Type B pancreatic cell (in vitro differentiated cells): ENCODE measurements around the gene SESTD1. TPM values are rescaled to one million over a fixed set of nuclear protein-coding genes. Genes with fewer than 3 reads are reported as not detected.
"Not testable (repeated sequence)": the region's sequence is repeated elsewhere in the genome, so short reads cannot be mapped to it uniquely, and the experiment has no call there.

Experiments used
- DNase-seq: peaks from one replicate; pipeline ENCODE4 v3.0.0; 2021; ENCODE audit warnings: mixed read lengths; ENCODE audit not compliant: unreplicated experiment; ENCODE audit errors: extremely low spot score
- H3K27ac Mint-ChIP-seq: 2 replicates; pipeline ENCODE4 v1.8.0; 2021; ENCODE audit warnings: mild to moderate bottlenecking, mixed read lengths
- H3K27me3 Mint-ChIP-seq: 2 replicates; pipeline ENCODE4 v1.8.0; 2021; ENCODE audit warnings: mixed read lengths
- H3K36me3 Mint-ChIP-seq: 2 replicates; pipeline ENCODE4 v1.8.0; 2021; ENCODE audit warnings: mixed read lengths
- H3K4me1 Mint-ChIP-seq: one replicate; pipeline ENCODE4 v1.8.0; 2021; ENCODE audit warnings: mixed read lengths; ENCODE audit not compliant: unreplicated experiment
- H3K4me3 Mint-ChIP-seq: 2 replicates; pipeline ENCODE4 v1.8.0; 2021; ENCODE audit warnings: mild to moderate bottlenecking, mixed read lengths
- H3K9me3 Mint-ChIP-seq: 2 replicates; pipeline ENCODE4 v1.8.0; 2021; ENCODE audit warnings: mixed read lengths
- total RNA-seq: library from RNA; stranded (reverse); gene quantifications from 2 replicates; pipeline ENCODE4 v1.2.1, GENCODE V29; 2021; ENCODE audit warnings: low replicate concordance
- TF ChIP-seq, protein P1 (sequence below): fragments of 200-600 bp; sonication (generic); conservative IDR thresholded peaks from 2 replicates; pipeline ENCODE4 v1.5.0; 2021; ENCODE audit warnings: antibody characterized with exemption, mild to moderate bottlenecking

SESTD1 gene
- total RNA-seq, 1 donor from 2014 or later, result 75.9 TPM

GRCh38 chr2:179207047-179207446, 57.6 kb downstream of the SESTD1 start:
- Mint-ChIP-seq H3K9me3 (peaks cover 10% of the 10 kb centered on the region), H3K27me3 (no peaks in the 10 kb centered on the region), H3K4me1 (no peaks in the 10 kb centered on the region), H3K36me3 (peaks cover 8% of the 10 kb centered on the region), H3K27ac (no peak overlapping the region), H3K4me3 (no peak overlapping the region)
- TF ChIP-seq, protein P1, sequence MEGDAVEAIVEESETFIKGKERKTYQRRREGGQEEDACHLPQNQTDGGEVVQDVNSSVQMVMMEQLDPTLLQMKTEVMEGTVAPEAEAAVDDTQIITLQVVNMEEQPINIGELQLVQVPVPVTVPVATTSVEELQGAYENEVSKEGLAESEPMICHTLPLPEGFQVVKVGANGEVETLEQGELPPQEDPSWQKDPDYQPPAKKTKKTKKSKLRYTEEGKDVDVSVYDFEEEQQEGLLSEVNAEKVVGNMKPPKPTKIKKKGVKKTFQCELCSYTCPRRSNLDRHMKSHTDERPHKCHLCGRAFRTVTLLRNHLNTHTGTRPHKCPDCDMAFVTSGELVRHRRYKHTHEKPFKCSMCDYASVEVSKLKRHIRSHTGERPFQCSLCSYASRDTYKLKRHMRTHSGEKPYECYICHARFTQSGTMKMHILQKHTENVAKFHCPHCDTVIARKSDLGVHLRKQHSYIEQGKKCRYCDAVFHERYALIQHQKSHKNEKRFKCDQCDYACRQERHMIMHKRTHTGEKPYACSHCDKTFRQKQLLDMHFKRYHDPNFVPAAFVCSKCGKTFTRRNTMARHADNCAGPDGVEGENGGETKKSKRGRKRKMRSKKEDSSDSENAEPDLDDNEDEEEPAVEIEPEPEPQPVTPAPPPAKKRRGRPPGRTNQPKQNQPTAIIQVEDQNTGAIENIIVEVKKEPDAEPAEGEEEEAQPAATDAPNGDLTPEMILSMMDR, result no peak
- DNase-seq, result no peak

DNA sequence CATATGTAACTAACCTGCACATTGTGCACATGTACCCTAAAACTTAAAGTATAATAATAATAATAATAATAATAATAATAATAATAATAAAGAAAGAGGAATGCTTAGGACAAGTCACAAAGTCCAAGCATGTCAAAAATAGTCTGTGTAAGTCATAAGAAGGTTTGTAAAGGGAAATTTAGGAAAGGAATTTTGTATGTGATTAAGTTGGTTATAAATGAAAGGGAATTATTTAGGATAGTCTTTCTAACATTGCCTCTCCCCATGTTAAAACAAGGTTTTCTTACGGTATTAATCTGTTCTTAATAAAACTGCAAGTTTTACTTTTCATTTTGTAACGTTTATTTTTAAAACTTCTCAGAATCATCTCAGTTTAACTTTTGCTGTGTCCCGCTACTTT, 62.8 kb downstream of the SESTD1 start:
- TF ChIP-seq, protein P1, result no peak
- no peak for DNase-seq
- Mint-ChIP-seq H3K36me3 (no peaks in the 10 kb centered on the region), H3K4me3 (no peak overlapping the region), H3K27ac (no peak overlapping the region), H3K4me1 (no peaks in the 10 kb centered on the region), H3K27me3 (no peaks in the 10 kb centered on the region), H3K9me3 (no peaks in the 10 kb centered on the region)

GRCh38 chr2:179195926-179196590, 68.6 kb downstream of the SESTD1 start:
- not testable (repeated sequence) for H3K4me3 Mint-ChIP-seq, H3K27me3 Mint-ChIP-seq, DNase-seq, H3K4me1 Mint-ChIP-seq, H3K27ac Mint-ChIP-seq, H3K9me3 Mint-ChIP-seq
- peaks cover 20% of the 10 kb centered on the region for H3K36me3 Mint-ChIP-seq

- Mint-ChIP-seq H3K9me3 (peaks cover 3% of the 10 kb centered on the region), H3K27ac (no peak overlapping the region), H3K36me3 (peaks cover 29% of the 10 kb centered on the region), H3K27me3 (no peaks in the 10 kb centered on the region), H3K4me1 (no peaks in the 10 kb centered on the region), H3K4me3 (no peak overlapping the region)
- no peak for DNase-seq
- TF ChIP-seq, protein P1, result no peak
Observed at GRCh38 chr2:179195141-179195540, 69.5 kb downstream of the SESTD1 start.

DNA sequence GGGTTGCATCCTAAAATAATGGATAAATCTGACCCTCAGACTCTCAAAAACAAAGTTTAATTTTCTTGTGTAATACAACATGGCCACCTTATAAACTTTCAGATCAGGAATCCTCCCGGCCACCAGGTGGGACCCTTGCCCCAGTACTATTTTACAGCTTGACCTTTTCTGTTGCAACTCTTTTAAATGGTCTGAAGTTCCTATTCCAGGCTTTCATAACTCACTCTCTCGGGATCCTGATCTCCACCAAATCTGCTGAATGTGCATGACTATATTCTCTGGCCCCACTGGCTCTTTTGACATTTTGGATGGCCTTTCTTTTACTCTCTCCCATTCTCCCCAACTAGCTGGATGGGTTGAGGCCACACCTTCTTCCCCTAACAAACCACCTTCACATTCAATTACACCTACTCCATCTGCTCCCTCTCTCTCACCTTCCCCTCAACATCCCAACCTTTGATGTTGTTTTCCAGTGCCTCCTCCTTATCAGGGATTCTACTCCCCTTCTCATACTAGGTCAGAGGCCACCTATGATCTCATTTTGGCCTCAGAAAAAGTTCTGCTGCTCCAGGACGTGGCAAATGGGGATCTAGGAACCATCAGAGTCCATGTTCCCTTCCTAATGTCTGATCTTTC, 70.8 kb downstream of the SESTD1 start:
- H3K27me3 Mint-ChIP-seq, result no peaks in the 10 kb centered on the region

DNA sequence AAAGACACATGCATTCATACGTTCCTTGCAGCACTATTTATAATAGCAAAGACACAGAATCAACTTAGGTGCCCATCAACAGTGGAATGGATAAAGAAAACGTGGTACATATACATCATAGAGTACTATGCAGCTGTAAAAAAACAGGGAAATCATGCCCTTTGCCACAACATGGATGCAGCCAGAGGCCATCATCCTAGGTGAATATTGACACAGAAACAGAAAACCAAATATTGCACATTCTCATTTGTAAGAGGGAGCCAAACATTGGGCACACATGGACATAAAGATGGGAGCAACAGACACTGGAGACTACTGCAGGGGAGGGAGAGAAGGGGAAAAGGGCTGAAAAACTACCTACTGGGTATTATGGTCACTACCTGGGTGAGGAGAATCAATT, 73.5 kb downstream of the SESTD1 start:
- no peaks in the 10 kb centered on the region for H3K4me1 Mint-ChIP-seq
- H3K9me3 Mint-ChIP-seq, result peaks cover 10% of the 10 kb centered on the region
- H3K27me3 Mint-ChIP-seq, result no peaks in the 10 kb centered on the region
- DNase-seq, result no peak
- peaks cover 59% of the 10 kb centered on the region for H3K36me3 Mint-ChIP-seq
- H3K27ac Mint-ChIP-seq, result no peak overlapping the region
- TF ChIP-seq, protein P1, result no peak
- no peak overlapping the region for H3K4me3 Mint-ChIP-seq

More for the DNA sequence above, 70.8 kb downstream of the SESTD1 start:
- DNase-seq, result no peak
- H3K36me3 Mint-ChIP-seq, result peaks cover 42% of the 10 kb centered on the region
- no peak overlapping the region for H3K27ac Mint-ChIP-seq
- peaks cover 5% of the 10 kb centered on the region for H3K9me3 Mint-ChIP-seq
- no peaks in the 10 kb centered on the region for H3K4me1 Mint-ChIP-seq
- TF ChIP-seq, protein P1, result no peak
- no peak overlapping the region for H3K4me3 Mint-ChIP-seq
